ENCODE results near the gene PLRG1.
"Not testable (repeated sequence)": the region's sequence is repeated elsewhere in the genome, so short reads cannot be mapped to it uniquely, and the experiment has no call there.

Gene PLRG1

GRCh38 chr4:154549894-154550790 lies at the start of gene PLRG1:
TSS of gene PLRG1 (minus strand) at chr4:154550400. CDS start at chr4:154550308, 92 bp downstream.
- peak; percentile 43 for DNase-seq

- DNase-seq = no peak
Measured at GRCh38 chr4:154597798-154598774, 47.9 kb upstream of the PLRG1 start.

DNA sequence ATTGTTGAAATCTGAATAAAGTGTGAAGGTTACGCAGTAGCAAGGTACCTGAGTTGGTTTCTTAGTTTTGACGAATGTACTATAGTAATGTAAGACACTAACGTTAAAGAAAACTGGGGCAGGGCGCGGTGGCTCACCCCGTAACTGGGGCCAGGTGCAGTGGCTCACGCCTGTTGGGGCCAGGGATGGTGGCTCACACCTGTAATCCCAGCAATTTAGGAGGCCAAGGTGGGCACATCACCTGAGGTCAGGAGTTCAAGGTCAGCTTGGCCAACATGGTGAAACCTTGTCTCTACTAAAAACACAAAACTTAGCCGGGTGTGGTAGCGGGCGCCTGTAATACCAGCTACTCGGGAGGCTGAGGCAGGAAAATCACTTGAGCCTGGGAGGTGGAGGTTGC lies 47.1 kb upstream of the PLRG1 start:
- DNase-seq = not testable (repeated sequence)

DNA sequence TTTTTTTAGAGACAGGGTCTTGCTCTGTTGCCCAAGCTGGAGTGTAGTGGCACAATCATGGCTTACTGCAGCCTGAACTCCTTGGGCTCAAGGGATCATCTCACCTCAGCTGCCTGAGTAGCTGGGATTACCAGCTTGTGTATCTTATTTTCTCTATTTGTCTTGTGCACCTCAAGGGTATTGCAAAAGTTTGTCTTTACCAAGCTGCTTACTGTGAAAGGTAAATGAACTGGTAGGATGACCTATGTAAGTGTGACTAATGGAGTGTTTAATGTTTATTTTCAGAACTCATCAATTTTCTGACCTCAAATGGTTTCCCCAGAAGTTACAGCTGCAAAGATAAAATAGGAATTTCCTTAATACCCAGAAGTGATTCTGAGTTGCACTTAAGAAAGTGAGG lies 45.6 kb upstream of the PLRG1 start:
- DNase-seq = no peak

- not testable (repeated sequence) for DNase-seq
Measured at GRCh38 chr4:154594343-154594742, 44.1 kb upstream of the PLRG1 start.

DNA sequence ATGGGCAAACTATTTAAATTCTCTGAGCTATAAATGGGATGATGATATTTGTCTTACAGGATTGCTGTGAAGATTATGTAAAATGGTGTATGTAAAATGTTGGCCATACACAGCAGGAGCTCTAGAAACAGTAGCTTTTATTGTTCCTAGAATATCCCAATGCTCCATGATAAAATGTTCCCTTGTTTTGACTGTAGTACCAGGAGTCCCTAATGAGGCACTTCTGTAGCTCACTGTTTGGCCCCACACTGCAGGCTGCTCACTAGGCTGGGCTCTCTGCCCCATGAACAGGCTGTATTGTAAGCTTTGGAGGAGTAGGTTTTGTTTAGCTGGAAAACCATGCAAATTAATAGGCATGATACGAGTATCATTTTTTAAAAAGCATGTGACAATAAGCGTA lies 43.7 kb upstream of the PLRG1 start:
- DNase-seq = no peak

- DNase-seq = no peak
Measured at GRCh38 chr4:154591890-154592289, 41.7 kb upstream of the PLRG1 start.

DNA sequence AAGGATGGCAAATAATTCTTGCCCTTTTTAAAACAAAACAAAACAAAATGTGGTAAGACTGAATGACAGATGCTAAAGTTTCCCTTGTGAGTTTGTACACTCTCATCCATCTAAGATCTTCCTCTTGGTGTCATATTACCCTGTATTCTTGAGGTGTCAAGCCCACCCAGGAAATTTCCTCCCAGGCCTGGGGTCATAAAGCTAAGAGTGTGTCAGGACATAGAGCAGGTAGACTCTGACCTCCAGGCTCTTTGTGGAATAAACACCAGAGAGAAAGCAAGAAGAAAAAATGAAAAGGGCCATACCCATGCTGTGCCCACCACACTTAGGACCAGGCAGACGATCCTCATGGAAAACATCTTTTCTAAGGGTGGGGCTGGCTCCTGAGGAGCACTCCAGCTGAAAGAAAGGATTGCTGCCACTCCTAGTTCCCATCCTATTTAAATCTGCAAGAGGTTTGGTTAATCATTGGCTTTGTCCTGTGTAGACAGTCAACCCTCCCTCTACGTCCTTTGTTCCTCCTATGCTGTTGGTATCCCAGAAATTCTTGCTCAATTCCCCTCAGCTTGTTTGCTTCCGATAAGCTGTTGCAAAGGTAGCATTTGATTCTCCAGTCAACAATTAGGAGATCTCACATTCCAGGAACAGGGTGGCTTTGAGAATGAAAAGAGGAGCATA lies 40.3 kb upstream of the PLRG1 start, which contains the start of gene FGA:
Gene FGA, minus strand, starts transcription at position 414 of the 678 bp plus-strand sequence. Its CDS starts 55 bp downstream, at position 359.
- DNase-seq = no peak

DNA sequence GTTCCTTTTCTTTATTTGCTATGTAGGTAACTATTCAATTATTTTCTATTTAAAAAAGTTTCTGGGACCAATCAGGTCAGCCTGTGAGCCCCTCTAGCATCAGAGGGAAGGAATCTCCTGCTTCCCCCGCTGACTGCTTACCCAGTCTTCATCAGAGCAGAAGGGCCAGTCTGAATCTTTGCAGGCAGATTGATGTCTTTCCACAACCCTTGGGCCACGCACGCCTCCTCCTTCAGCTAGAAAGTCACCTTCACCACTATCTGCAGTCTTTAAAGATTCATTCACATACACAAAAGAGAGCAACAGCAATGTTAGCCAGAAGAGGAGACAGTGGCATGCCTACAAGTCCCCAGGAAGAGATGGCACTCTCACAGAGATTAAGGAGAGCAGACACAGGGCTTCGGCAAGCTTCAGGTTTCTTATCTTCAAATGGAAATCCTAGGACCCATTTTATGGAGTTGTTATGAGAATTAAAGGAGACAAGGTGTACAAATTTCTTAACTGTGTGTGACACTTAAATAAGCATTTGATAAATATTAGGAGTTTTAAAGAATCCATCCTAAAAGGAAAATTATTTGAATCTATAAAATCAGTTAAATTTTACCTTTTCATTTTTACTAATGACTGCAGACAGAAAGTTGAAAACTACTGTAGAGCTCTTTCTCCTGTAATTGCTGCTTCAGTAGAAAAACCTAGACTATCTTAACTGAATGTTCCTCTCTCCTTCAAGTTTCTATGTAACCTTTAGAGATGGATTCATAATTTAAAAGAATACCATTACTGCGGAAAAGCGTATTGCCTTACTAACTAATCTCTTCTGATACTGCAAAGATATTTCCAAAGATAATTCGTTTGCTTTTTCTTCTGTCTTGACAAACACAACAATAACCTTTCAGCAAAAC lies 39.3 kb upstream of the PLRG1 start:
- DNase-seq = no peak

- no peak for DNase-seq
Measured at GRCh38 chr4:154588198-154588597, 38.0 kb upstream of the PLRG1 start.

DNA sequence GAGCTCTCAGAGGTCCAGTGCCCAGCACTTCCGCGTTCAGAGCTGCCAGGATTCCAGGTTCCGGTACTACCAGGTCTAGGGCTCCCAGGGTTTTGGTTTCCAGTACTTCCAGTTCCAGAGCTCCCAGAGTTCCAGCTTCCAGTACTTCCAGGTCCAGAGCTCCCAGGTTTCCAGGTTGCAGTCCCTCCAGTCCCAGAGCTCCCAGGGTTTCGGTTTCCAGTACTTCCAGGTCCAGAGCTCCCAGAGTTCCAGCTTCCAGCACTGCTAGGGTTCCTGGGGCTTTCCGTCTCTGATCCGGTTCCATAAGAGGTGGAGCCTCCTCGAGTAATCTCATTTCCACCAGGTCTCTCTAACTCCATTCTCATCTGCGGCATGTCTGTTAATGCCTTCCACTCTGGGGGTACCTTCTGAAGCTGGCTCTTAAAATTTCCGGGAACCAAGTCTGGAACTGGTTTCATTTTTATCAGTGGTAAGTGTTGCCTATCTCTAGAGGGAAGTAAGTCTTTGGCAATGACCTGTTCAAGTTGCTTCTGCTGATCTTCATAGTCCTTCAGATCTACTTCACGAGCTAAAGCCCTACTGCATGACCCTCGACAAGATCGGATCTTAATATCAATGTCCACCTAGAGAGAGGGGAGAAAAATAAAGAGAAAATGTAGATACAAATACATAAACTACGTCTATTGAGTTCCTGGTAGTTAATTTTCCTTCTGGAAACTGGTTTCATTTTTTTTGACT lies 36.3 kb upstream of the PLRG1 start:
- no peak for DNase-seq

DNA sequence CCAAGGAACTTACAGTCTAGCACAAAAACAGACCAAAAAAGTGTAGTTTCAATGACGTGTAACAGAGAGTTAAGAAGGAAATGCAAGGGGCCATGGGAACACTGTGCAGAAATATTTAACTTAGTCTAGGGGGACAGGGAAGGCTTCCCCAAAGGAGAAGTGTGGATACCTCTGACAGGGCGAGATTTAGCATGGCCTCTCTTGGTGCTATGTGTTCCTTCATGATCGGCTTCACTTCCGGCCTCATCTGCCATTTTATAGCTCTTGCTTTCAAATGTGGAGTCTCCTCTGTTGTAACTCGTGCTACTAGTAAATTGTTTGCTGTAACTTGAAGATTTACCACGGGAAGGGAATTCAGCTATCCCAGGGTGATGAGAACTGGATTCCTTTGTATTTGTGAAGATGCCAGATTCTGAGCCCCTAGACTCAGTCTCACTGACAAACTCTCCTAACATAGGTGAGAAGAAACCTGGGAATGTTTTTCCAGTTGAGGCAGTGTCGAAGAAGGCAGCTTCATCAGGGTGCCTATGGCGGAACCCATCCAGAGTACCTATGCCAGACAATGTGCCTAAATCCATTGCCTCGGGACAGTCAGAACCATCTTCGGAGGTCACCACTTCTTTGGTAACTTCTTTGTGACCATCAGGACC lies 35.3 kb upstream of the PLRG1 start:
- DNase-seq = no peak

DNA sequence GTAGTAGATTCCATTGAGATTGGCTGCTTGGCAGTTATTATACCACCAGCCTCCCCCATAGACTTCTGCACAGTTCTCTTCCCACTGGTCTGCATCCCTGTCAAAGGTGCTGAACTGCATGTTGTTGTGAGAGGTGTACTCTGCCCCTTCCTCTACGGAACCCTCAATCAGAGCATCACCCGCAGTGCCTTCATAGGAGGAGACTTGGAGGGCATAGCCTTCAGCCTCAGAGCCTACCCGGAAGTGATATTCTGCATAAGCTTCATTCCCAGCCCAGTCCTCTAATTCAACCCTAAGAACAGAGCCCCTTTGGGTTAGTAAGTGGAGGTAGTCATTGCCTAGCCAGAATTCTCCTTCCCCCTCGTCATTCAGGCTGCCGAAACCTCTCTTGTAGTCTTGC lies 34.1 kb upstream of the PLRG1 start:
- no peak for DNase-seq

GRCh38 chr4:154583677-154584076 lies 33.5 kb upstream of the PLRG1 start:
- no peak for DNase-seq

DNA sequence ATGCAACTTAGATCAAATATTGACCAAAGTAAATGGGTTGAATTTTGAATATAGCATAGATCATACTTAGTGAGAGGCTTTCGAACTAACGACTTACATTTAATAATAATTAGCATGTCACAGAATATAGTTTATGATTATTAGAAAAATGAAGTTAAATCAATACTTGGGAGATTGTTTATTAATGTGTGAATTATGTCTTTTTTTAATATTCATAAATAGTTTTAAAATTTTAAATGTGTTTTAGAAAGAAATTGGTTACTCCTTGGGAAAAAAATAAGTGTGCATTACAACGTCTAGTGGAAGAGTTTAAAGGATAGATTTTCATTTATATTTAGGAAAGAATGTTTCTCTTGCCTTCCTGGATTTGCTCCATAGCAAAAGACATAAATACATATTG lies 33.0 kb upstream of the PLRG1 start:
- no peak for DNase-seq

- no peak for DNase-seq
Measured at GRCh38 chr4:154582723-154583122, 32.5 kb upstream of the PLRG1 start.

GRCh38 chr4:154579927-154580326 lies 29.7 kb upstream of the PLRG1 start:
- DNase-seq = no peak

DNA sequence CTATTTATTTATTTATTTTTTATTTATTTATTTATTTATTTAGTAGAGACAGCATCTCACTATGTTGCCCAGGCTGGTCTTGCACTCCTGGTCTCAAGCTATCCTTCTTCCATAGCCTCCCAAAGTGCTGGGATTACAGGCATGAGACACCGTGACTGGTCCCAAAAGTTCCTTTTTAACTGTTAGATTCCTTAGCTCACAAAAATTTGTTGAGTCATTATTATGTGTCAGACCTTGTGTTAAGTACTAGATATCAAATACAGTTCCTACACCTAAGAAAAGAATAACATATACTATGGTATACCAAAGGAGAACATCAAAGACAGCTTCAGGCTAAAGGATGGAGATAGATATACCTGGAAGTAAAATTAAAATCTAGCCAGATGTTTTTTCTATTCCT lies 28.7 kb upstream of the PLRG1 start:
- DNase-seq = no peak

GRCh38 chr4:154577324-154577723 lies 27.1 kb upstream of the PLRG1 start:
- DNase-seq = no peak

GRCh38 chr4:154574311-154574710 lies 24.1 kb upstream of the PLRG1 start:
- no peak for DNase-seq

All from DMS 273 treated with DMSO at 0.1 percent for 48 hours (cell line).